CD14-positive monocyte (primary cell): ENCODE results near the gene SLC35D2. TPM values are rescaled to one million over a fixed set of nuclear protein-coding genes. Genes with fewer than 3 reads are reported as not detected.

Experiments used
- DNase-seq, 3 donors: peaks; one replicate each; pipeline ENCODE4 v3.0.0-alpha.2; 2011 to 2022
- H2AFZ ChIP-seq: 2 replicates; pipeline ENCODE4 v1.6.0; 2012; ENCODE audit warnings: mild to moderate bottlenecking, low read depth, low read length, inconsistent platforms; ENCODE audit not compliant: insufficient read depth, poor library complexity, severe bottlenecking
- H3K27ac ChIP-seq, 2 donors: 1 replicate in 1 of 2; 2 replicates in 1 of 2; pipeline ENCODE4 v1.5.1; 2012 to 2013; ENCODE audit warnings: low read length in 2 of 2, control low read depth in 1 of 2, inconsistent platforms in 1 of 2, low read depth in 1 of 2, mild to moderate bottlenecking in 1 of 2
- H3K27me3 ChIP-seq, 2 donors: one replicate each; pipeline versions ENCODE4 v1.6.0 to v1.6.1; 2011 to 2013; ENCODE audit warnings: low read length in 2 of 2; ENCODE audit not compliant: control insufficient read depth in 2 of 2, insufficient read depth in 2 of 2
- H3K36me3 ChIP-seq, 2 donors: replicated peaks in 1 of 2; 1 replicate in 1 of 2; 2 replicates in 1 of 2; pipeline versions ENCODE4 v1.5.1 to v1.6.1; 2012 to 2013; ENCODE audit warnings: low read length in 2 of 2, control low read depth in 1 of 2, inconsistent platforms in 1 of 2, mild to moderate bottlenecking in 1 of 2; ENCODE audit not compliant: insufficient read depth in 2 of 2, control insufficient read depth in 1 of 2
- H3K4me1 ChIP-seq, 2 donors: 1 replicate in 1 of 2; 2 replicates in 1 of 2; pipeline versions ENCODE4 v1.5.1 to v1.6.1; 2012 to 2013; ENCODE audit warnings: low read length in 2 of 2, control low read depth in 1 of 2, inconsistent platforms in 1 of 2, mild to moderate bottlenecking in 1 of 2, moderate library complexity in 1 of 2; ENCODE audit not compliant: insufficient read depth in 2 of 2, control insufficient read depth in 1 of 2
- H3K4me2 ChIP-seq: replicated peaks from 2 replicates; pipeline ENCODE3; 2012; ENCODE audit warnings: low read length, moderate library complexity, mild to moderate bottlenecking; ENCODE audit not compliant: poor library complexity, severe bottlenecking; ENCODE audit errors: extremely low read depth
- H3K4me3 ChIP-seq, 3 experiments: fragments of 200-600 bp in 1 of 3; sonication (generic) in 1 of 3; replicated peaks in 1 of 3; 1 replicate in 2 of 3; 2 replicates in 1 of 3; pipeline ENCODE4 v1.5.1; 2011 to 2013; ENCODE audit warnings: low read length in 3 of 3, mild to moderate bottlenecking in 3 of 3, control low read depth in 2 of 3, low read depth in 2 of 3, inconsistent platforms in 1 of 3, moderate library complexity in 1 of 3
- H3K79me2 ChIP-seq: 2 replicates; pipeline ENCODE4 v1.6.0; 2012; ENCODE audit warnings: mild to moderate bottlenecking, control low read depth, inconsistent platforms, low read length, moderate library complexity; ENCODE audit not compliant: insufficient read depth
- H3K9ac ChIP-seq: 2 replicates; pipeline ENCODE4 v1.6.0; 2017; ENCODE audit warnings: low read length, mild to moderate bottlenecking; ENCODE audit not compliant: insufficient read depth, poor library complexity, severe bottlenecking
- H3K9me3 ChIP-seq, 2 donors: replicated peaks in 1 of 2; 1 replicate in 1 of 2; 2 replicates in 1 of 2; pipeline versions ENCODE4 v1.5.1 to v1.6.1; 2012 to 2013; ENCODE audit warnings: low read length in 2 of 2, control low read depth in 1 of 2; ENCODE audit not compliant: control insufficient read depth in 1 of 2, insufficient read depth in 1 of 2
- H4K20me1 ChIP-seq: 2 replicates; pipeline ENCODE4 v1.6.0; 2012; ENCODE audit warnings: mild to moderate bottlenecking, low read length, control low read depth, moderate library complexity; ENCODE audit not compliant: insufficient read depth
- H3K27ac Mint-ChIP-seq, 7 donors: one replicate each; pipeline ENCODE4 v1.8.0; 2020; ENCODE audit warnings: mild to moderate bottlenecking in 7 of 7, mixed read lengths in 7 of 7, moderate library complexity in 6 of 7, inconsistent platforms in 2 of 7
- H3K27me3 Mint-ChIP-seq, 3 donors: one replicate each; pipeline ENCODE4 v1.8.0; 2021 to 2022; ENCODE audit warnings: low read depth in 3 of 3, mild to moderate bottlenecking in 3 of 3, mixed read lengths in 3 of 3, moderate library complexity in 3 of 3, inconsistent platforms in 1 of 3
- H3K36me3 Mint-ChIP-seq, 2 donors: one replicate each; pipeline ENCODE4 v1.8.0; 2020; ENCODE audit warnings: mixed read lengths in 2 of 2, inconsistent platforms in 1 of 2, mild to moderate bottlenecking in 1 of 2
- H3K4me1 Mint-ChIP-seq: one replicate; pipeline ENCODE4 v1.8.0; 2020; ENCODE audit warnings: mild to moderate bottlenecking, mixed read lengths
- H3K4me3 Mint-ChIP-seq, 2 donors: one replicate each; pipeline ENCODE4 v1.8.0; 2020; ENCODE audit warnings: mild to moderate bottlenecking in 2 of 2, mixed read lengths in 2 of 2, moderate library complexity in 1 of 2
- H3K9me3 Mint-ChIP-seq, 7 donors: one replicate each; pipeline ENCODE4 v1.8.0; 2020 to 2022; ENCODE audit warnings: mixed read lengths in 7 of 7, mild to moderate bottlenecking in 6 of 7, moderate library complexity in 6 of 7, inconsistent platforms in 2 of 7
- CTCF ChIP-seq: fragments of 200-600 bp; IDR thresholded peaks from one replicate; pipeline ENCODE4 v1.8.0; 2022; ENCODE audit warnings: antibody characterized with exemption, mild to moderate bottlenecking
- WGBS: methylation state at CpG from one replicate; pipeline ENCODE4 v1.1.5; 2013; ENCODE audit warnings: missing lambda C conversion rate; ENCODE audit not compliant: insufficient coverage; 5-methylcytosine and 5-hydroxymethylcytosine counted together
- intact Hi-C, 2 donors: fragments of 100-400 bp; cut with micrococcal nuclease; formaldehyde crosslinking; loops; one replicate each; pipeline versions ENCODE4 v1.15.0 to v1.15.1; 2023
- polyA plus RNA-seq, 3 donors: library from polyadenylated mRNA; depleted of rRNA in 1 of 3; unstranded in 2 of 3; stranded (reverse) in 1 of 3; fragments of 300-500 nt in 2 of 3; fragments of >200 nt in 1 of 3; fragmentation: Illumina TruSeq in 2 of 3; gene quantifications; 1 replicate in 2 of 3; 2 replicates in 1 of 3; pipeline ENCODE4 v1.2.3, GENCODE V29; 2012 to 2021

The SLC35D2 gene
- polyA plus RNA-seq, 3 donors = 14.8 to 27.4 (median 20.0) TPM

GRCh38 chr9:96343515-96344360 is 39.8 kb downstream of the SLC35D2 start:
- no peak overlapping the region for H3K9ac ChIP-seq
- H3K79me2 ChIP-seq = no peaks in the 10 kb centered on the region
- no peak overlapping the region for H3K27ac Mint-ChIP-seq
- H3K4me3 ChIP-seq = no peak overlapping the region
- H3K9me3 Mint-ChIP-seq = peaks cover 3 to 8% (median 4%) of the 10 kb centered on the region in 7 donors
- peaks cover 7 to 16% of the 10 kb centered on the region in 2 donors for H3K36me3 Mint-ChIP-seq
- H3K36me3 ChIP-seq = peaks cover 0 to 13% of the 10 kb centered on the region in 2 donors
- H3K27me3 Mint-ChIP-seq = no peaks in the 10 kb centered on the region
- 56% methylated on average over 1 of the region's 5 CpGs for WGBS
- peaks cover 4 to 6% of the 10 kb centered on the region in 2 donors for H3K4me1 ChIP-seq
- no peak overlapping the region for H3K27ac ChIP-seq
- peaks cover 25% of the 10 kb centered on the region for H3K4me1 Mint-ChIP-seq
- peaks cover 6 to 7% of the 10 kb centered on the region in 2 donors for H3K9me3 ChIP-seq
- intact Hi-C loops = no loop called here
- TF ChIP-seq CTCF = no peak
- no peak overlapping the region for H3K4me3 Mint-ChIP-seq
- no peaks in the 10 kb centered on the region for H4K20me1 ChIP-seq
- H3K4me2 ChIP-seq = no peak overlapping the region
- no peak for DNase-seq
- no peaks in the 10 kb centered on the region for H3K27me3 ChIP-seq
- no peak overlapping the region for H2AFZ ChIP-seq

DNA sequence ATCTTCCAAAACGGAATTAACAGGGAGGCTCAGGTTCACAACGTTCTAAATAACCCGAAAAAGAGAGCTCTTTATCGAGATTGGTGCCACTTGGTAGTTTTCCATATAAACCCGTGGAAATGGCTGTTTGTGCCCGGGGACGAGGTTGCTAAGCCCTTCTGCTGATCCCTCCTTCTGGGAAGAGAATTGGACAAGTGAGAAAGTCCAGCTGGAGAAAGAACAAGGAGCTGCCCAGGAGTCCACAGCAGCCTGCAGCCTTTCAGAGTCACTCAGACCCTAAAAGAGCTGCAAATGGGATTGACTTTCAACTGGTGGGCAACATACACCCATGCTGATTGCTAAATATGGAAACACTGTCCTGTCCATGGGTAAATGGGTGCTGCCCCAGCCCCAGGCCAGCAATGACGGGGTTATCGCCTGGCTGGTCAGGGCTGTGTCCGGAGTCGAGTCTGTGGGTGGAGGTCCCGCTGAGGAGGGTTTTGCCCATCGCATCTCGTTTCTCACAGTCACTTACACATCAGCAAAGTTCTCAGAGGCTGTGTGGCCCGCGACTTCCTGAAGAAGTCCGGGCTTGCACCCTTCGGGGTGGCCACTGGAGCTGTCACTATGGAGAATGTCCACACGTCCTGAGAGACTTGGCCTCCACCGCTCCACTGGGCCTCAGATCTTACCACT is 40.8 kb downstream of the SLC35D2 start:
- WGBS = 94% methylated on average over 16 of the region's 20 CpGs
- Mint-ChIP-seq H3K4me1 (peaks cover 25% of the 10 kb centered on the region), H3K9me3 (no peaks in the 10 kb centered on the region), H3K27me3 (no peaks in the 10 kb centered on the region), H3K4me3 (no peak overlapping the region), H3K27ac (no peak overlapping the region), H3K36me3 (peaks cover 0 to 12% of the 10 kb centered on the region in 2 donors)
- H3K4me2 ChIP-seq = no peak overlapping the region
- H3K79me2 ChIP-seq = no peaks in the 10 kb centered on the region
- H3K4me1 ChIP-seq = peaks cover 4 to 6% of the 10 kb centered on the region in 2 donors
- H3K9ac ChIP-seq = no peak overlapping the region
- no peak overlapping the region for H3K4me3 ChIP-seq
- no peak for DNase-seq
- H3K27ac ChIP-seq = no peak overlapping the region
- TF ChIP-seq CTCF = no peak
- no peaks in the 10 kb centered on the region for H4K20me1 ChIP-seq
- intact Hi-C loops = no loop called here
- no peak overlapping the region for H2AFZ ChIP-seq
- peaks cover 0 to 7% of the 10 kb centered on the region in 2 donors for H3K36me3 ChIP-seq
- no peaks in the 10 kb centered on the region for H3K27me3 ChIP-seq
- H3K9me3 ChIP-seq = no peaks in the 10 kb centered on the region
